HUES6 (cell line): ENCODE measurements around the gene BHLHE41.
A peak's percentile ranks its signal among the peaks of the same experiment; 100 is the strongest.

Experiments
- H3K27ac ChIP-seq: 2 replicates; pipeline ENCODE4 v1.7.0; 2013; ENCODE audit warnings: low read depth, mild to moderate bottlenecking, low read length, inconsistent platforms
- H3K27me3 ChIP-seq: 2 replicates; pipeline ENCODE4 v1.6.1; 2013; ENCODE audit warnings: low read length; ENCODE audit not compliant: control insufficient read depth, insufficient read depth
- H3K36me3 ChIP-seq: 2 replicates; pipeline ENCODE4 v1.6.1; 2013; ENCODE audit warnings: low read length; ENCODE audit not compliant: control insufficient read depth, insufficient read depth
- H3K4me1 ChIP-seq: 2 replicates; pipeline ENCODE4 v1.6.1; 2013; ENCODE audit warnings: low read length; ENCODE audit not compliant: control insufficient read depth, insufficient read depth
- H3K4me3 ChIP-seq: 2 replicates; pipeline ENCODE4 v1.5.1; 2013; ENCODE audit warnings: low read depth, low read length
- H3K9ac ChIP-seq: one replicate; pipeline ENCODE4 v1.6.1; 2013; ENCODE audit warnings: mild to moderate bottlenecking, low read length
- H3K9me3 ChIP-seq: 2 replicates; pipeline ENCODE4 v1.6.1; 2013; ENCODE audit warnings: low read depth, low read length; ENCODE audit not compliant: control insufficient read depth, insufficient read depth

BHLHE41 gene

DNA sequence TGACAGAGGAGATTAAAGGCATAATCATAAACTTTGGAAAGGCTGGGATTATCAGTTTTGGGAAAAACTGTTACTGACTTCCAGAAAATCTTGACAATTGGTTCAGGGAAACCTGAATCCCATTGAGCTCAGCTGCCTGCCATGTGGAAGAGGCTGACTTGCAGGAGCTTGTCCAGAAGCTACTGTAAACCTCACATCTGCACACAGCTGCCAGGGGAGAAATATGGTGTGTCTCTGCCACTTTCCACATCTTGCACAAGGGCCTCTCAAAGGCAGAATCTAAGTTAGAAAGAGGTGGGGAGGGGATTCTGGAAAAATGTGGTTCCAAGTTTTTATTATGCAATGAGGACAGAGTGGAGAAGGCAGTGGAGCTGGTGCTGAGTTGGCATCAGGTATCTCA, 8.7 kb upstream of the BHLHE41 start:
- Histone ChIP-seq H3K4me1 (peaks cover 17% of the 10 kb centered on the region), H3K9me3 (no peaks in the 10 kb centered on the region), H3K9ac (no peak overlapping the region), H3K27me3 (peaks cover 38% of the 10 kb centered on the region), H3K4me3 (no peak overlapping the region), H3K36me3 (no peaks in the 10 kb centered on the region), H3K27ac (no peak overlapping the region)

DNA sequence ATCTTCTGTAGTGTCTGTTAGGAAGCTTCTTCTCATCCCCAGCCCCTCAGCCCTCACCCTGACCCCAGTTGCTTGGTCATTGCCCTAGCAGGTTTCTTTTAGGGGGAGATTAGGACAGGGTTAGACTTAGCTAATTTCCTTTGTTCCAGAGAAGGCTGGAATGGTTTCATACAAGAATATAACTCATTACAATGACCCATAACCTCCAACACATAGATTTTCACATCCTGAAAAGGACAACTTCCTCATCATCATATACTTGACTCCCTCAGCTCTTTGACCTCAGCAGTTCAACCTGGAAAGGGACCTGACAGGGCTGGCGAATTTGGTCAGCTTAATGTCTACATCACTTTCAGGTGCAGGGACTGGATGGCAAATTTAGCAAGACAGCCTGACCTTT, 8.0 kb upstream of the BHLHE41 start:
- Histone ChIP-seq H3K27ac (no peak overlapping the region), H3K36me3 (no peaks in the 10 kb centered on the region), H3K4me3 (no peak overlapping the region), H3K9me3 (no peaks in the 10 kb centered on the region), H3K9ac (no peak overlapping the region), H3K4me1 (peaks cover 17% of the 10 kb centered on the region), H3K27me3 (peaks cover 45% of the 10 kb centered on the region)

DNA sequence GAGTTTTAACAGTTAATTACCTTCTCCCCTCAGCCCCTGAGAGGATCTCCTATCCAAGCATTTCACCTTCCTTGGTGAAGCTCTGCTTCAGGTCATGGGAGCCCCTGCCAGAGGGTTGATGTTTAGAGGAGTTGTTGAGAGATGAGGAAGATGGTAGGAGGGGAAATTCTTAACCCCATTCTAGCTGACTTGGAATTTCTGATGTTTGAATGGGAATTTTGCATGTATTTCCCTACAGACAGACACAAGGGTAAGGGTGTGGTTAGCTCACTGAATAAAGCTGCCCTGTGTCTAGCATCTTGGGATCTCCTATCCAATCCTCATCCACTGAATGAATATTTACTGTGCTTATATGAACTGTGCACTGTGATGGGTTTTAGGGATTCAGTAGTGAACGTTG, 7.1 kb upstream of the BHLHE41 start:
- Histone ChIP-seq H3K36me3 (no peaks in the 10 kb centered on the region), H3K9me3 (no peaks in the 10 kb centered on the region), H3K9ac (no peak overlapping the region), H3K27ac (no peak overlapping the region), H3K27me3 (peaks cover 54% of the 10 kb centered on the region), H3K4me3 (no peak overlapping the region), H3K4me1 (peaks cover 16% of the 10 kb centered on the region)

DNA sequence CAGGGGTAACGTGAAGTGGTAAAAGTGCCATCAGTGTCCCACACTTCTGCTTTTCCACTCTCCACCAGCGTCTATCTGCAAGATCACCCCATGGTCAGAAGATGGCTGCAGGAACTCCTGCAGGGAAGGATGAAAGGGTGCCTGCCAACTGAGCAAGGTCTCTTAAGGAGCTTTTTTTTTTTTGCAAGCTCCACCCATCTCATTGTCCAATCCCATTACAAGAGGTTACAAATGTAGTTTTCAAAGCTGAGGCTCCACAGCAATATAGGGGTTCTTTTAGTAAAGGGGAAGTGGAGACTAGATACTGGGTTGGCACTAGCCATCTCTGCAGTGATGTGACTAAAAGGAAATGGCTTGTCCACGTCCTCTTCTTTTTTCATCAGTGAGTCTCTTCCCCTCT, 5.9 kb upstream of the BHLHE41 start:
- Histone ChIP-seq H3K9me3 (no peaks in the 10 kb centered on the region), H3K9ac (no peak overlapping the region), H3K27me3 (peaks cover 65% of the 10 kb centered on the region), H3K4me1 (peaks cover 13% of the 10 kb centered on the region), H3K4me3 (no peak overlapping the region), H3K27ac (no peak overlapping the region), H3K36me3 (no peaks in the 10 kb centered on the region)

DNA sequence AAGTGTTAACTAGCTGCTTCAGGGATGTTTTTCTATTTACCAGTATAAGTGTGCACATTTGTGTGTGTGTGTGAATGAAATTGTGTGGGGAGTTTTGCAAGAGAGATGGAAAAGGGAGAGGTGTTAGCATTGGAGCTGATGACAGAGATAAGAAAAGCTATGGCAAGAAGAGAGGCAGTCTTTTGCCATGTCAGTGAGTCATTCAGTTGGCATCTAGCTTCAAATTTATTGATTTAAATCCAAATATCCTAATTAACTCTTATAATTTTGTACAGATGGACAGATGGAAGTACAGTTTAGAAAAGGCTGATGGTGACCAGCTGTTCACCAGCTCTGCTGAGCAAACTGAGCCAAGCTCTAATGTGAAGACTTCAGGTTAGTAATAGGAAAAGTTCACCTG, 3.3 kb upstream of the BHLHE41 start:
- H3K4me3 ChIP-seq = no peak overlapping the region
- peaks cover 88% of the 10 kb centered on the region for H3K27me3 ChIP-seq
- H3K36me3 ChIP-seq = no peaks in the 10 kb centered on the region
- H3K9ac ChIP-seq = no peak overlapping the region
- peaks cover 11% of the 10 kb centered on the region for H3K4me1 ChIP-seq
- H3K9me3 ChIP-seq = no peaks in the 10 kb centered on the region
- no peak overlapping the region for H3K27ac ChIP-seq

DNA sequence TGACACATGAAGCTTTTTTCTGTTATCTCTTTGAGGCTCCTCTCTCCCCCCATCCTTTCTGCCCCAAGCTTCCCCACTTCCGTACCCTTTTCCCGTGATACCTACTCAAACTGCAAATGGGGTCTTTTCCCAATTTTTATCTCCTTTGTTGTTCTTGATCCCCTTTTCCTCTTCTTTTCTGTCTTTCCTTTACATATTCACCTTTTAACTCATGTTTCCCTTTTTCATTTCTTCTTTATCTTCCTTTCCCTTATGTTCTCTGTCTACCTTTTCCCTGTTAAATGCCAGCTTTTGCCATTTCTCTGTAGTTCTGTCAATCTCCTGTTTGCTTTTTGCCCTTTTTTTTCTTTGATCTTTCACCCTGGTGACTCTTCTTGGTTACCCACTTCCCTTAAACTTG, 2.6 kb upstream of the BHLHE41 start:
- peaks cover 94% of the 10 kb centered on the region for H3K27me3 ChIP-seq
- H3K27ac ChIP-seq = no peak overlapping the region
- no peak overlapping the region for H3K4me3 ChIP-seq
- no peaks in the 10 kb centered on the region for H3K9me3 ChIP-seq
- H3K4me1 ChIP-seq = peaks cover 15% of the 10 kb centered on the region
- no peak overlapping the region for H3K9ac ChIP-seq
- no peaks in the 10 kb centered on the region for H3K36me3 ChIP-seq

DNA sequence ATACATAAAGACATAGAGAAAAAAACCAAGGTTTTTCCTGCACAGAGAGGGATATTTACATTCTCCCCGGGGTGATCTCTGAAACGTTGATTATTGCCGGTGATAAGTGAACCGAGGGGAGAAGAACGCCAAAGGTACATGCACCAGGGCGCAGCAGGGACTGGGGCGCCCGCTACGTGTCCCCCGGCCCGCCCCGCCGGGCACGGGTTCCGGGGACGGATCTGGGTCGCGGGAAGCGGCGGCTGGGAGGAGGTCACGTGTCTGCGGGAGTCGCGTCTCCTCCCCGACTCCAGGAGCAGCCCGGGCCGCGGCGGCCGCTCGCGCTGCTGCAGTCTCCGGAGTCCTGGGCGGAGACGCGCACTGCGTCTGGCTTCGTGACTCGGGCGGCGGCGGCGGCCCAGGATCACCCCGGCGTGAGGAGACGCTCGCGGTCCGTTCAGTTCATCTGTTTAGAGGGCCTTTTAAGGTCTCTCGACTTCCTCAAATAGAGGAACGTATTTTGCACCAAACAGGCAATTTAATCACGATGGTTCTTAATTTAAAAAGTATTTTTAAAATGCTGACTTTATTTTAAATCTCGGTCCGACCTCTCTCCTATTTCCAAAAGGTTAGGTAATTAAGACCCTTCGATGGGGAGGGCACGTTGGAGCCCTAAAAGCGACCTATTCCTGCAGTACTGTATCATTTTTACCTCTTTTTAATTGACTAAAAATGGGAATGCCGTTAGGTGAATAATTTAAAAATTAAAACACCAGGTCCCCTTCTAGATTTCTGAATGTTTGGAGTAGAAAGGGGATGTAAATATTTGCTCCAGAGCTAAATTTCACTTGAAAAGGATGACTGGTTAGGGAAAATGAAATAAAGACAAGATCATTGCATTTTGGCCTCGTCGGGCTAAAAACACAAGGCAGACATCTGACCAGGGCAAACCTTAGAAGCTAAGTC, 1.8 kb upstream of the BHLHE41 start:
- H3K27me3 ChIP-seq = peaks cover 95% of the 10 kb centered on the region
- peak overlapping the region; percentile 80 for H3K4me3 ChIP-seq
- H3K4me1 ChIP-seq = peaks cover 15% of the 10 kb centered on the region
- peak overlapping the region; percentile 58 for H3K9ac ChIP-seq
- H3K27ac ChIP-seq = no peak overlapping the region
- no peaks in the 10 kb centered on the region for H3K36me3 ChIP-seq
- no peaks in the 10 kb centered on the region for H3K9me3 ChIP-seq

DNA sequence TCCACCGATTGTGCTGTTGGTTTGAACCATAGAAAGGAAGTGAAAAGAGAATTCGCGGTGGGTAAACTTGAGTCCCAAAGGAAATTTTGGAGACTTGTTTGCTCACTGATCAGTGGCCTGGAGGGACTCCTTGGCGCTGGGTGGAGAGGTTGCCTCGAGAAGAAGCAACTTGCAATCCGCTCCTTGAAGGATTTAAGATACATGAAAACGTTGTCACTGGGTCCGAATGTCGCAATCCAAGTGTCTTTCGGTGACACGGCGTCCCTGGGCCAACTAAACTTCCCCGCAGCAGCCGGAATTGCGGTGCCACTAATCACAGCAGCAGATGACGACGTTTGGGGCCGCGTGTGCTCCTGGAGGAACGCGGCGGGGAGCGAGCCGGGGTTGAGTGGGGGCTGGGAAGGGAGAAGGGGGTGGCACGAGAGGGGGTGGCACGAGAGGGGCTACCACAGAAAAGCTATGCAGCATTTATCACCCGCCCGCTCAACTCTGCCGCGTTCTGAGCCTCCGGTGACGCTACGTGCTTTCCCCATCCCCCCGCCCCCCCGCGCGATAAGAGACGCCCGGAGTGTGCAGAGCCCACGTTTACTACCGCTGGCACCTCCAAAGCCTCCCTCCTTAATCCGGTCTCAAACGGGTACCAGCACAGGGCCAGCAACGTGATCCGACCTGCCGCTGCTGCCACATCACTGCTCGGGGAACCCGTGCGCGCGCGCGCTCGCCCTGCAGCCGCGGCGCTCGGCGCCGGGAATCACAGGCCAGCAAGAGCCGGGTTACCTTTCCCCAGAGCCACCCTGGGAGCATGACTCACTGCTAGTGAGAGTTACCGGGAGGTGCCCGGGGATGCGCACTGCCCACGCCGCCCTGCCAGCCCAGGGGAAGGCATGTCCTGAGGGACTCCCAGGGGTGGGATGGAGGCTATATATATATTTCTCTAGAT, 833 bp upstream of the BHLHE41 start:
- Histone ChIP-seq H3K36me3 (no peaks in the 10 kb centered on the region), H3K27me3 (peaks cover 95% of the 10 kb centered on the region), H3K4me1 (peaks cover 19% of the 10 kb centered on the region), H3K9me3 (no peaks in the 10 kb centered on the region), H3K9ac (peak overlapping the region; percentile 58), H3K27ac (no peak overlapping the region), H3K4me3 (peak overlapping the region; percentile 80)

DNA sequence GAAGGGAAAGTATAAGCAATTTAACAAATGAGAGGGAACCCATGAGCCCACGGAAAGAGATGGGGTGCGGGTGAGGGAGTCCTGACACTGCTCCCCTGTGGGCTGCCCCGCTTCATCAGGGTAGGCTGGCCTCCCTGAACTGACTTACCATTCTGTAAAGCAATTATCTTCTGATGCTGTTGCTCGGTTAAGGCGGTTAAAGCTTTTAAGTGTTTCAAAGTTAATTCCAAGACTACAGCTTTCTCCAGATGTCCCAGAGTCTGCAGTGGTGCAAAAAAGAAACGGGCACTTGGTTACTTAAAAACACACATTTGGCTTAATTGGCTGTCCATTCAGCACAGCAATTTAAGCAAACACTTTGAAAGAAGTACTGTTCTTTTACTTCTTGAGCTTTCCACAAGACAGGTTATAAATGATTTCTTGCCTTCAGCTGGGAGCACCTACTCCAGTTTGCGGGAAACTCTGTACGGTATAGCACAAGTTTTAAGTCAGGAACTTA, 1.3 kb downstream of the BHLHE41 start:
- Histone ChIP-seq H3K9me3 (no peaks in the 10 kb centered on the region), H3K27me3 (peaks cover 92% of the 10 kb centered on the region), H3K9ac (no peak overlapping the region), H3K4me3 (peak overlapping the region; percentile 69), H3K27ac (no peak overlapping the region), H3K36me3 (no peaks in the 10 kb centered on the region), H3K4me1 (peaks cover 19% of the 10 kb centered on the region)

DNA sequence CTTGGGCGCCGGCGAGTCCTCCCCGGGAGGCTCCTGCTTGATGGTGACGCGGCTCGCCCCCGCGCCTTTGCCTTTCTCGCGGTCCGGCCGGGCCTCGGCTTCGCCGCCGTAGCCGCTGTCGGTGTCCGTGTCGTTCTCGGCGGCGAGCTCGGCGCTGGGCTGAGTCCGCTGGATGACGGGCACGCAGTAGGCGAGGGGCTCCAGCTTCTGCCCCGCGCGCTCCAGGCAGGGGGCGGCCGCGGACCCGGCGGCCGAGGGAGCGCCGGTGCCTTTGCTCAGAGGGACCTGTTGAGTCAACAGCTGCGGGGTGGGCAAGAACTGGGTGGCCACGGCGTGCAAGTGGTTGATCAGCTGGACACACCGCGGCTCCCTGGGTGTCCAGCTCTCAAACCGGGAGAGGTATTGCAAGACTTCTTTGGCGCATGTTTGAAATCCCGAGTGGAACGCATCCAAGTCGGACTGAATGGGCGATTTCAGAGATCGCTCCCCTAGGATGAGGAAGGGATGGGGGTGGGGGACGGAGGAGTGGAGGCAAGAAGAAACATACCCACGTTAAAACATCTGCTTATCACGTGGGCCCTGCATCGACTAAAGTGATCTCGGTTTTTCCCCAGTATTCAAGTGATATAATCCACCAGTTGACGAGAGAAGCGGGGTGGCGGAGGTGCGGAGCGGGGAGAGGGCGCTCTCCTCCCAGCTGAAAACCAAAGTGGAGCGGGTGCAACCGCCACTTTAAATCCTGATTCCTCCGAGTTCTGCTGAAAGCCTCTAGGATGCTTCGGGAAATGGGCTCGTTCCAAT, 2.0 kb downstream of the BHLHE41 start:
- Histone ChIP-seq H3K36me3 (no peaks in the 10 kb centered on the region), H3K27me3 (peaks cover 86% of the 10 kb centered on the region), H3K9me3 (no peaks in the 10 kb centered on the region), H3K27ac (no peak overlapping the region), H3K9ac (no peak overlapping the region), H3K4me3 (peak overlapping the region; percentile 69), H3K4me1 (peaks cover 19% of the 10 kb centered on the region)
